Panc1 (cell line): ENCODE results near the gene S100A2. TPM values are rescaled to one million over a fixed set of nuclear protein-coding genes. Genes with fewer than 3 reads are reported as not detected.
"Not testable (repeated sequence)": the region's sequence is repeated elsewhere in the genome, so short reads cannot be mapped to it uniquely, and the experiment has no call there.

Experiments
- ATAC-seq: fragments of 200-7000 bp; cut with Tn5 transposase; 2 replicates; pipeline ENCODE4 v1.9.1; 2020; ENCODE audit warnings: mild to moderate bottlenecking, moderate library complexity
- BruUV-seq: library from RNA; stranded (reverse); fragments of 400-500 nt; replicated peaks from 2 replicates; lab custom pipeline; 2021; lab: Mats Ljungman, UMichigan
- CTCF ChIA-PET: fragments of 300-600 bp; sonication (Branson Sonifier 250); formaldehyde crosslinking; loops from one replicate; lab custom pipeline; 2022; ENCODE audit warnings: antibody characterized with exemption; lab: Charles Lee
- POLR2A ChIA-PET: fragments of 300-600 bp; sonication (Branson Sonifier 250); formaldehyde crosslinking; loops from one replicate; lab custom pipeline; 2022; ENCODE audit warnings: antibody characterized with exemption; lab: Charles Lee
- DNase-seq: peaks from one replicate; pipeline ENCODE4 v3.0.0-alpha.2; 2010; ENCODE audit warnings: low read depth, low spot score
- H3K27ac ChIP-seq: 2 replicates; pipeline ENCODE4 v1.5.1; 2011; ENCODE audit warnings: mild to moderate bottlenecking, low read length, inconsistent platforms
- H3K27me3 ChIP-seq: fragments of 200-500 bp; sonication (Bioruptor generic); 2 replicates; pipeline ENCODE4 v1.6.0; 2014; ENCODE audit warnings: low read length, inconsistent platforms; ENCODE audit not compliant: control insufficient read depth, insufficient read depth
- H3K36me3 ChIP-seq: fragments of 200-500 bp; sonication (Bioruptor generic); 2 replicates; pipeline ENCODE4 v1.5.1; 2014; ENCODE audit warnings: inconsistent platforms, mild to moderate bottlenecking, low read length, moderate library complexity; ENCODE audit not compliant: control insufficient read depth, insufficient read depth
- H3K4me1 ChIP-seq: 2 replicates; pipeline ENCODE4 v1.5.1; 2011; ENCODE audit warnings: inconsistent platforms, mild to moderate bottlenecking, low read length, moderate library complexity; ENCODE audit not compliant: control insufficient read depth, insufficient read depth
- H3K4me3 ChIP-seq, 2 experiments: 2 replicates each; pipeline ENCODE4 v1.5.1; 2011 to 2012; ENCODE audit warnings: low read depth in 2 of 2, low read length in 2 of 2, mild to moderate bottlenecking in 2 of 2, inconsistent platforms in 1 of 2, moderate library complexity in 1 of 2
- H3K9me3 ChIP-seq: fragments of 200-500 bp; sonication (Bioruptor generic); 2 replicates; pipeline ENCODE4 v1.5.1; 2014; ENCODE audit warnings: low read depth, mild to moderate bottlenecking, inconsistent platforms, low read length, moderate library complexity; ENCODE audit not compliant: control insufficient read depth, insufficient read depth
- CTCF ChIP-seq: fragments of 450-650 bp; IDR thresholded peaks from 2 replicates; pipeline ENCODE4 v1.5.1; 2017; ENCODE audit warnings: mild to moderate bottlenecking
- POLR2AphosphoS5 ChIP-seq: IDR thresholded peaks from 2 replicates; pipeline ENCODE4 v1.6.1; 2012; ENCODE audit warnings: mild to moderate bottlenecking, low read depth, low read length, moderate library complexity
- REST ChIP-seq, 2 experiments: IDR thresholded peaks; 2 replicates each; pipeline ENCODE4 v1.6.1; 2011 to 2012; ENCODE audit warnings: low read depth in 2 of 2, control low read depth in 1 of 2, low read length in 1 of 2, mild to moderate bottlenecking in 1 of 2, moderate library complexity in 1 of 2; ENCODE audit not compliant: insufficient read depth in 1 of 2
- SIN3A ChIP-seq: IDR thresholded peaks from 2 replicates; pipeline ENCODE4 v1.6.1; 2012; ENCODE audit warnings: low read depth, mild to moderate bottlenecking, low read length, moderate library complexity, borderline replicate concordance; ENCODE audit not compliant: insufficient read depth
- TCF7L2 ChIP-seq: IDR thresholded peaks from 2 replicates; pipeline ENCODE4 v1.6.1; 2011; ENCODE audit warnings: mild to moderate bottlenecking, low read depth, low read length, inconsistent platforms
- in situ Hi-C: cut with HindIII; loops from 2 replicates; pipeline ENCODE4 v1.10.0; 2016; ENCODE audit warnings: low sequenced_read_pairs, low pct_unique_long_range_greater_than_20kb
- intact Hi-C: fragments of 100-400 bp; cut with micrococcal nuclease; formaldehyde crosslinking; loops from one replicate; pipeline ENCODE4 v1.10.0; 2022; ENCODE audit not compliant: unreplicated experiment
- total RNA-seq: library from RNA; stranded (reverse); gene quantifications from one replicate; pipeline ENCODE4 v1.2.1, GENCODE V29; 2021; ENCODE audit not compliant: unreplicated experiment

S100A2 gene
- total RNA-seq, 1 experiment from 2014 or later, result 6.2 TPM

GRCh38 chr1:153585006-153585405 lies 19.4 kb upstream of the S100A2 start:
- ATAC-seq (no peak), DNase-seq (no peak)
- intact Hi-C loops, result no loop called here
- no peak for TF ChIP-seq POLR2AphosphoS5
- TF ChIP-seq CTCF, result no peak
- TF ChIP-seq SIN3A, result no peak
- TF ChIP-seq REST (IDR thresholded peaks at IDR 0.05; ENCODE audit: insufficient read depth in 1 of 2, low read depth in 2 of 2, low read length in 1 of 2), result no peak
- no peak for TF ChIP-seq TCF7L2
- H3K4me3 ChIP-seq, result no peak overlapping the region
- POLR2A ChIA-PET, result no interaction called here
- in situ Hi-C loops, result no loop called here
- H3K36me3 ChIP-seq, result no peaks in the 10 kb centered on the region
- H3K9me3 ChIP-seq, result no peaks in the 10 kb centered on the region
- BruUV-seq, result no TSS peak
- CTCF ChIA-PET, result interaction anchor here (0.6 kb wide), 1 partner anchor 64 kb away, joined by 3 read pairs; no protein-coding TSS in a partner anchor
- no peaks in the 10 kb centered on the region for H3K27me3 ChIP-seq
- no peak overlapping the region for H3K27ac ChIP-seq
- no peaks in the 10 kb centered on the region for H3K4me1 ChIP-seq

GRCh38 chr1:153583976-153584375 lies 18.3 kb upstream of the S100A2 start:
- H3K4me3 ChIP-seq, result no peak overlapping the region
- ChIA-PET POLR2A (interaction anchor here (0.7 kb wide), 1 partner anchor 50 kb away, joined by 6 read pairs; no protein-coding TSS in a partner anchor), CTCF (no interaction called here)
- no peaks in the 10 kb centered on the region for H3K36me3 ChIP-seq
- no peak for DNase-seq
- no peaks in the 10 kb centered on the region for H3K27me3 ChIP-seq
- H3K27ac ChIP-seq, result no peak overlapping the region
- no peaks in the 10 kb centered on the region for H3K4me1 ChIP-seq
- BruUV-seq, result no TSS peak
- ATAC-seq, result no peak
- intact Hi-C loops, result no loop called here
- no peaks in the 10 kb centered on the region for H3K9me3 ChIP-seq
- TF ChIP-seq SIN3A (no peak), REST (IDR thresholded peaks at IDR 0.05; ENCODE audit: insufficient read depth in 1 of 2, low read depth in 2 of 2, low read length in 1 of 2) (no peak), CTCF (no peak), TCF7L2 (no peak), POLR2AphosphoS5 (no peak)
- in situ Hi-C loops, result no loop called here

GRCh38 chr1:153583514-153583913 lies 17.9 kb upstream of the S100A2 start:
- H3K9me3 ChIP-seq, H3K27ac ChIP-seq, H3K4me1 ChIP-seq, BruUV-seq, H3K27me3 ChIP-seq, H3K36me3 ChIP-seq, ATAC-seq, CTCF ChIA-PET, DNase-seq, in situ Hi-C loops, H3K4me3 ChIP-seq, intact Hi-C loops: not testable (repeated sequence)
- POLR2A ChIA-PET, result interaction anchor here (0.7 kb wide), 1 partner anchor 51 kb away, joined by 6 read pairs; no protein-coding TSS in a partner anchor

- CTCF ChIA-PET, POLR2A ChIA-PET, H3K4me3 ChIP-seq, H3K27me3 ChIP-seq, DNase-seq, intact Hi-C loops, ATAC-seq, H3K36me3 ChIP-seq, H3K4me1 ChIP-seq, H3K9me3 ChIP-seq, BruUV-seq, in situ Hi-C loops, H3K27ac ChIP-seq: not testable (repeated sequence)
These were observed 17.2 kb upstream of the S100A2 start for GRCh38 chr1:153582836-153583235.
